GM23338 (cell line): ENCODE measurements around the gene ADM2. TPM values are rescaled to one million over a fixed set of nuclear protein-coding genes. Genes with fewer than 3 reads are reported as not detected.

Experiments
- ATAC-seq: fragments of 200-7000 bp; cut with Tn5 transposase; 3 replicates; pipeline ENCODE4 v1.9.1; 2020
- DNase-seq: peaks from one replicate; pipeline ENCODE4 v3.0.0-alpha.2; 2015; ENCODE audit warnings: low spot score
- H2AFZ ChIP-seq: fragments of 200-600 bp; sonication (generic); 2 replicates; pipeline ENCODE4 v1.8.0; 2016; ENCODE audit warnings: antibody characterized with exemption, mild to moderate bottlenecking, moderate library complexity
- H3F3A ChIP-seq: fragments of 200-600 bp; sonication (generic); replicated peaks from 2 replicates; pipeline ENCODE4 v1.8.0; 2017; ENCODE audit warnings: antibody characterized with exemption, mixed run types, low read depth
- H3K27ac ChIP-seq: fragments of 200-600 bp; sonication (generic); 2 replicates; pipeline ENCODE4 v1.6.1; 2016; ENCODE audit warnings: low read depth
- H3K27me3 ChIP-seq: fragments of 200-600 bp; sonication (generic); 2 replicates; pipeline ENCODE4 v1.8.0; 2016; ENCODE audit warnings: mild to moderate bottlenecking, mixed run types, moderate library complexity; ENCODE audit not compliant: insufficient read depth
- H3K36me3 ChIP-seq: fragments of 200-600 bp; sonication (generic); 2 replicates; pipeline ENCODE4 v1.8.0; 2016; ENCODE audit warnings: mild to moderate bottlenecking; ENCODE audit not compliant: insufficient read depth
- H3K4me1 ChIP-seq: fragments of 200-600 bp; sonication (generic); 2 replicates; pipeline ENCODE4 v1.8.0; 2016; ENCODE audit warnings: mild to moderate bottlenecking, moderate library complexity; ENCODE audit not compliant: insufficient read depth
- H3K4me2 ChIP-seq: fragments of 200-600 bp; sonication (generic); 2 replicates; pipeline ENCODE4 v1.7.1; 2017; ENCODE audit warnings: mixed run types
- H3K4me3 ChIP-seq: fragments of 200-600 bp; sonication (generic); 2 replicates; pipeline ENCODE4 v1.6.1; 2016; ENCODE audit warnings: mixed run types
- H3K79me2 ChIP-seq: fragments of 200-600 bp; sonication (generic); replicated peaks from 2 replicates; pipeline ENCODE4 v1.8.0; 2017; ENCODE audit warnings: mild to moderate bottlenecking; ENCODE audit not compliant: insufficient read depth
- H3K9me2 ChIP-seq: fragments of 200-600 bp; sonication (generic); 2 replicates; pipeline ENCODE4 v1.8.0; 2017; ENCODE audit not compliant: insufficient read depth
- H4K20me1 ChIP-seq: fragments of 200-600 bp; sonication (generic); replicated peaks from 2 replicates; pipeline ENCODE4 v1.8.0; 2017; ENCODE audit warnings: mild to moderate bottlenecking; ENCODE audit not compliant: insufficient read depth
- H3K27ac Mint-ChIP-seq: 2 replicates; pipeline ENCODE4 v1.8.0; 2020; ENCODE audit warnings: inconsistent platforms, mild to moderate bottlenecking, moderate library complexity, mixed read lengths
- H3K27me3 Mint-ChIP-seq: 3 replicates; pipeline ENCODE4 v1.8.0; 2022; ENCODE audit warnings: low read depth, mild to moderate bottlenecking, moderate library complexity, mixed read lengths, inconsistent platforms; ENCODE audit not compliant: insufficient read depth, poor library complexity
- H3K36me3 Mint-ChIP-seq: 3 replicates; pipeline ENCODE4 v1.8.0; 2021; ENCODE audit warnings: low read depth, mild to moderate bottlenecking, inconsistent platforms, moderate library complexity, mixed read lengths
- H3K4me1 Mint-ChIP-seq: 3 replicates; pipeline ENCODE4 v1.8.0; 2020; ENCODE audit warnings: mild to moderate bottlenecking, inconsistent platforms, mixed read lengths
- H3K4me3 Mint-ChIP-seq: 3 replicates; pipeline ENCODE4 v1.8.0; 2021; ENCODE audit warnings: moderate library complexity, mild to moderate bottlenecking, inconsistent platforms, mixed read lengths
- H3K9me3 Mint-ChIP-seq: 3 replicates; pipeline ENCODE4 v1.8.0; 2020; ENCODE audit warnings: moderate library complexity, mild to moderate bottlenecking, inconsistent platforms, mixed read lengths
- CREB1 ChIP-seq: fragments of 250-450 bp; sonication (Bioruptor Pico); IDR thresholded peaks from 2 replicates; pipeline ENCODE4 v1.5.0; 2020; ENCODE audit warnings: low read depth, mild to moderate bottlenecking, moderate library complexity
- ETS1 ChIP-seq: IDR thresholded peaks from 2 replicates; pipeline ENCODE4 v1.6.1; 2016; ENCODE audit warnings: antibody characterized with exemption
- EZH2 ChIP-seq: fragments of 200-600 bp; sonication (generic); IDR thresholded peaks from one replicate; pipeline ENCODE4 v1.8.0; 2017; ENCODE audit warnings: antibody characterized with exemption, mild to moderate bottlenecking, low read depth; ENCODE audit not compliant: unreplicated experiment
- EZH2phosphoT487 ChIP-seq: fragments of 200-600 bp; sonication (generic); IDR thresholded peaks from one replicate; pipeline ENCODE4 v1.8.1; 2018; ENCODE audit warnings: antibody characterized with exemption; ENCODE audit not compliant: unreplicated experiment
- JUNB ChIP-seq: IDR thresholded peaks from one replicate; pipeline ENCODE4 v1.6.1; 2016; ENCODE audit warnings: antibody characterized with exemption; ENCODE audit not compliant: unreplicated experiment
- NANOG ChIP-seq: IDR thresholded peaks from 2 replicates; pipeline ENCODE4 v1.6.1; 2016; ENCODE audit warnings: antibody characterized with exemption, borderline replicate concordance
- POLR2AphosphoS5 ChIP-seq: IDR thresholded peaks from 2 replicates; pipeline ENCODE4 v1.6.1; 2016; ENCODE audit warnings: antibody characterized with exemption, low read depth
- REST ChIP-seq: IDR thresholded peaks from one replicate; pipeline ENCODE4 v1.6.1; 2018; ENCODE audit warnings: antibody characterized with exemption; ENCODE audit not compliant: unreplicated experiment
- STAT1 ChIP-seq: IDR thresholded peaks from one replicate; pipeline ENCODE4 v1.6.1; 2016; ENCODE audit warnings: antibody characterized with exemption; ENCODE audit not compliant: unreplicated experiment
- ZNF114 ChIP-seq: fragments of 250-450 bp; sonication (Bioruptor Pico); IDR thresholded peaks from 2 replicates; pipeline ENCODE4 v1.5.0; 2020; ENCODE audit warnings: mild to moderate bottlenecking, moderate library complexity
- ZNF331 ChIP-seq: fragments of 250-450 bp; sonication (Bioruptor Pico); IDR thresholded peaks from 2 replicates; pipeline ENCODE4 v1.5.0; 2020; ENCODE audit warnings: low read depth, mild to moderate bottlenecking, moderate library complexity
- ZNF462 ChIP-seq: fragments of 250-450 bp; sonication (Bioruptor Pico); IDR thresholded peaks from 2 replicates; pipeline ENCODE4 v1.5.0; 2020; ENCODE audit warnings: mild to moderate bottlenecking, moderate library complexity
- polyA plus RNA-seq: library from polyadenylated mRNA; unstranded; fragments of >200 nt; fragmentation: Nextera tagmentation; extraction: Ambion mirVana; gene quantifications from 2 replicates; pipeline ENCODE4 v1.2.1, GENCODE V29; 2016
- total RNA-seq: library from RNA; depleted of rRNA; stranded (reverse); fragments of >200 nt; shearing (Covaris generic); gene quantifications from 2 replicates; pipeline ENCODE4 v1.2.3, GENCODE V29; 2014
- TF ChIP-seq, protein P1 (sequence below), 2 experiments: fragments of 200-600 bp in 1 of 2; sonication (generic) in 1 of 2; conservative IDR thresholded peaks; 2 replicates each; pipeline versions ENCODE4 v1.5.1 to v1.6.1; 2016 to 2017; ENCODE audit warnings: antibody characterized with exemption in 2 of 2, low read depth in 2 of 2, mild to moderate bottlenecking in 2 of 2, moderate library complexity in 1 of 2

Gene ADM2
- total and polyA plus RNA-seq, 2 experiments from 2014 or later = 3.3 to 7.1 TPM

GRCh38 chr22:50519151-50519550 lies 37.8 kb downstream of the ADM2 start:
- Histone ChIP-seq H4K20me1 (peaks cover 6% of the 10 kb centered on the region; the same call in 1 of the 2 replicates), H3K9me2 (no peaks in the 10 kb centered on the region), H3K4me2 (no peak overlapping the region), H3K27me3 (no peaks in the 10 kb centered on the region), H3F3A (no peaks in the 10 kb centered on the region), H3K4me3 (no peak overlapping the region), H3K27ac (no peak overlapping the region), H3K36me3 (no peaks in the 10 kb centered on the region; the same call in 1 of the 2 replicates), H3K79me2 (peaks cover 14% of the 10 kb centered on the region), H2AFZ (no peak overlapping the region), H3K4me1 (no peaks in the 10 kb centered on the region)
- TF ChIP-seq JUNB (no peak), CREB1 (CRISPR knock-in tag) (no peak), ZNF331 (CRISPR knock-in tag) (no peak), EZH2 (no peak), REST (no peak), ZNF114 (CRISPR knock-in tag) (no peak), POLR2AphosphoS5 (no peak), STAT1 (no peak), NANOG (no peak), ETS1 (no peak), ZNF462 (CRISPR knock-in tag) (no peak), EZH2phosphoT487 (no peak)
- TF ChIP-seq, protein P1, sequence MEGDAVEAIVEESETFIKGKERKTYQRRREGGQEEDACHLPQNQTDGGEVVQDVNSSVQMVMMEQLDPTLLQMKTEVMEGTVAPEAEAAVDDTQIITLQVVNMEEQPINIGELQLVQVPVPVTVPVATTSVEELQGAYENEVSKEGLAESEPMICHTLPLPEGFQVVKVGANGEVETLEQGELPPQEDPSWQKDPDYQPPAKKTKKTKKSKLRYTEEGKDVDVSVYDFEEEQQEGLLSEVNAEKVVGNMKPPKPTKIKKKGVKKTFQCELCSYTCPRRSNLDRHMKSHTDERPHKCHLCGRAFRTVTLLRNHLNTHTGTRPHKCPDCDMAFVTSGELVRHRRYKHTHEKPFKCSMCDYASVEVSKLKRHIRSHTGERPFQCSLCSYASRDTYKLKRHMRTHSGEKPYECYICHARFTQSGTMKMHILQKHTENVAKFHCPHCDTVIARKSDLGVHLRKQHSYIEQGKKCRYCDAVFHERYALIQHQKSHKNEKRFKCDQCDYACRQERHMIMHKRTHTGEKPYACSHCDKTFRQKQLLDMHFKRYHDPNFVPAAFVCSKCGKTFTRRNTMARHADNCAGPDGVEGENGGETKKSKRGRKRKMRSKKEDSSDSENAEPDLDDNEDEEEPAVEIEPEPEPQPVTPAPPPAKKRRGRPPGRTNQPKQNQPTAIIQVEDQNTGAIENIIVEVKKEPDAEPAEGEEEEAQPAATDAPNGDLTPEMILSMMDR (conservative IDR thresholded peaks at IDR 0.05; ENCODE audit: low read depth in 2 of 2) = no peak
- peaks cover 17% of the 10 kb centered on the region for H3K36me3 Mint-ChIP-seq
- DNase-seq (no peak), ATAC-seq (no peak)
- H3K27ac Mint-ChIP-seq = no peak overlapping the region
- peaks cover 6% of the 10 kb centered on the region for H3K27me3 Mint-ChIP-seq
- H3K4me1 Mint-ChIP-seq = no peaks in the 10 kb centered on the region
- no peaks in the 10 kb centered on the region; the same call in 2 of the 3 replicates for H3K9me3 Mint-ChIP-seq
- no peak overlapping the region for H3K4me3 Mint-ChIP-seq
